Lower lobe of right lung (tissue), 2 donors: Measurements from ENCODE around the gene UGT2A1. TPM values are rescaled to one million over a fixed set of nuclear protein-coding genes. Genes with fewer than 3 reads are reported as not detected.

Experiments
- ATAC-seq, 2 donors: fragments of 200-7000 bp; cut with Tn5 transposase; one replicate each; pipeline ENCODE4 v1.9.1; 2020 to 2022; ENCODE audit warnings: mild to moderate bottlenecking in 2 of 2, moderate library complexity in 2 of 2
- DNase-seq: peaks from one replicate; pipeline ENCODE4 v3.0.0-alpha.2; 2020
- H3K27ac ChIP-seq: fragments of 200-600 bp; one replicate; pipeline ENCODE4 v1.8.0; 2022
- H3K27me3 ChIP-seq: fragments of 200-600 bp; one replicate; pipeline ENCODE4 v1.8.0; 2022; ENCODE audit warnings: low read depth
- H3K36me3 ChIP-seq: fragments of 200-600 bp; one replicate; pipeline ENCODE4 v1.8.0; 2022; ENCODE audit warnings: mild to moderate bottlenecking
- H3K4me1 ChIP-seq: fragments of 200-600 bp; one replicate; pipeline ENCODE4 v1.8.0; 2022
- H3K4me3 ChIP-seq: fragments of 200-600 bp; one replicate; pipeline ENCODE4 v1.8.0; 2022; ENCODE audit warnings: mild to moderate bottlenecking
- H3K9me3 ChIP-seq: fragments of 200-600 bp; one replicate; pipeline ENCODE4 v1.8.0; 2022
- intact Hi-C: fragments of 100-400 bp; cut with DNase I; formaldehyde crosslinking; loops from one replicate; pipeline ENCODE4 v1.11.0; 2022
- total RNA-seq: library from RNA; stranded (reverse); fragmentation: NEBNext Ultra II Directional; extraction: Animal tissue kit (Norgen Biotek cat#: 25700); gene quantifications from one replicate; pipeline ENCODE4 v1.2.1, GENCODE V29; 2021
- TF ChIP-seq, protein P1 (sequence below): fragments of 200-600 bp; IDR thresholded peaks from one replicate; pipeline ENCODE4 v1.8.0; 2022; ENCODE audit warnings: antibody characterized with exemption, mild to moderate bottlenecking
- donor health status: DM: no; HTN: yes; CAD: no; lungs with severe emphysema.

UGT2A1 gene
- total RNA-seq, 1 donor from 2014 or later, result not detected

DNA sequence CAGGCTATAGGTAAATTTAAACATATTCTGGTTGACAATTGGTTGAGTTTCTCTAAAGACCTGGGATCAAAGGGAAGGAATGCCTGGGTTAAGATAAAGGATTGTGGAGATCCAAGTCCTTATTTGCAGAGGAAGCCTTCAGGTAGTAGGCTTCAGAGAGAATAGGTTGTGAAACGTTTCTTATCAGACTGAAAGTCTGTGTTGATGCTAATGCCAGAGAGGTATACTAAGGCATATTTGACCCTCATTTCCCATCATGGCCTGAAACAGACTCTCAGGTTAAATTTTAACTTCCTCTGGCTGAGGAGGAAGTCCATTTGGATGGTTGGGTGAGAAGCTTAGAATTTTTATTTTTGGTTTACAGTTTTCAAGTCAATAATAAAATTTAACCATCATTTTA lies 61.7 kb downstream of the UGT2A1 start:
- Histone ChIP-seq H3K4me3 (no peak overlapping the region), H3K4me1 (no peaks in the 10 kb centered on the region), H3K36me3 (no peaks in the 10 kb centered on the region), H3K9me3 (no peaks in the 10 kb centered on the region), H3K27ac (no peak overlapping the region), H3K27me3 (no peaks in the 10 kb centered on the region)
- no peak for DNase-seq
- TF ChIP-seq, protein P1, sequence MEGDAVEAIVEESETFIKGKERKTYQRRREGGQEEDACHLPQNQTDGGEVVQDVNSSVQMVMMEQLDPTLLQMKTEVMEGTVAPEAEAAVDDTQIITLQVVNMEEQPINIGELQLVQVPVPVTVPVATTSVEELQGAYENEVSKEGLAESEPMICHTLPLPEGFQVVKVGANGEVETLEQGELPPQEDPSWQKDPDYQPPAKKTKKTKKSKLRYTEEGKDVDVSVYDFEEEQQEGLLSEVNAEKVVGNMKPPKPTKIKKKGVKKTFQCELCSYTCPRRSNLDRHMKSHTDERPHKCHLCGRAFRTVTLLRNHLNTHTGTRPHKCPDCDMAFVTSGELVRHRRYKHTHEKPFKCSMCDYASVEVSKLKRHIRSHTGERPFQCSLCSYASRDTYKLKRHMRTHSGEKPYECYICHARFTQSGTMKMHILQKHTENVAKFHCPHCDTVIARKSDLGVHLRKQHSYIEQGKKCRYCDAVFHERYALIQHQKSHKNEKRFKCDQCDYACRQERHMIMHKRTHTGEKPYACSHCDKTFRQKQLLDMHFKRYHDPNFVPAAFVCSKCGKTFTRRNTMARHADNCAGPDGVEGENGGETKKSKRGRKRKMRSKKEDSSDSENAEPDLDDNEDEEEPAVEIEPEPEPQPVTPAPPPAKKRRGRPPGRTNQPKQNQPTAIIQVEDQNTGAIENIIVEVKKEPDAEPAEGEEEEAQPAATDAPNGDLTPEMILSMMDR, result no peak
- ATAC-seq, result no peak
- intact Hi-C loops, result no loop called here

DNA sequence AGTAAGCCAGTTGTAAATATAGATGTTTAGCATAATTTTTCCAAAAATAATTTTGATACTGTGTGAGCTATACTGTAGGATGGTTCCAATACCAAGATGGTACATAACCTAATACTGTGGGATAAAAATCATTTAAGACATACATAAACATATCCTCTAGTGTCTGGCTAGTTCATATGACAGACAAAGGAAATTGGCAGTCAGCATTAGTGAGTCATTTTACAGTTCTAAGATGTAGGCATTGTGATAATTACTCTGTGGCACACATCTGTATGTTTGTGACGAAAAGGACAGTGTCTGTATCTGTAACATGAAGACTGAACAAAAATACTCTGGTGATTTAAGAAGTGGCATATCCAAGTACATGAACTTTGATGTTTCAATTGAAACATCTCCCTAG lies 63.2 kb downstream of the UGT2A1 start:
- DNase-seq (no peak), ATAC-seq (no peak)
- no peak overlapping the region for H3K4me3 ChIP-seq
- no peaks in the 10 kb centered on the region for H3K9me3 ChIP-seq
- intact Hi-C loops, result no loop called here
- H3K27ac ChIP-seq, result no peak overlapping the region
- no peaks in the 10 kb centered on the region for H3K27me3 ChIP-seq
- no peaks in the 10 kb centered on the region for H3K4me1 ChIP-seq
- TF ChIP-seq, protein P1, result no peak
- H3K36me3 ChIP-seq, result no peaks in the 10 kb centered on the region

DNA sequence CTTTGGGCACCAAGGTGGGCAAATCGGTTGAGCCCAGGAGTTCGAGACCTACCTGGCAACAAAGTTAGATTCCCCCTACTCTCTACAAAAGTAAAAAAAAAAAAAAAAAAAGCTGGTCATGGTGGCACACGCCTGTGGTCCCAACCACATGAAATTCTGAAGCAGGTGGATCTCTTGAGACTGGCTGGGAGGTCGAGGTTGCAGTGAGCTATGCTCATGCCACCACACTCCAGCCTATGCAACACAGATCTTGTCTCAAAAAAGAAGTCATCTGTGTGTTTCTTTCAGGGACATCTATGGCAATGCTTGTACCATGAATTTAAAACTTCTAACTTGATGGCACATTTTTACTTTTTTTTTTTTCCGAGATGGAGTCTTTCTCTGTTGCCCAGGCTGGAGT lies 68.9 kb downstream of the UGT2A1 start:
- DNase-seq (no peak), ATAC-seq (no peak)
- TF ChIP-seq, protein P1, result no peak
- intact Hi-C loops, result no loop called here
- Histone ChIP-seq H3K27ac (no peak overlapping the region), H3K27me3 (no peaks in the 10 kb centered on the region), H3K4me1 (no peaks in the 10 kb centered on the region), H3K9me3 (no peaks in the 10 kb centered on the region), H3K36me3 (no peaks in the 10 kb centered on the region), H3K4me3 (no peak overlapping the region)

DNA sequence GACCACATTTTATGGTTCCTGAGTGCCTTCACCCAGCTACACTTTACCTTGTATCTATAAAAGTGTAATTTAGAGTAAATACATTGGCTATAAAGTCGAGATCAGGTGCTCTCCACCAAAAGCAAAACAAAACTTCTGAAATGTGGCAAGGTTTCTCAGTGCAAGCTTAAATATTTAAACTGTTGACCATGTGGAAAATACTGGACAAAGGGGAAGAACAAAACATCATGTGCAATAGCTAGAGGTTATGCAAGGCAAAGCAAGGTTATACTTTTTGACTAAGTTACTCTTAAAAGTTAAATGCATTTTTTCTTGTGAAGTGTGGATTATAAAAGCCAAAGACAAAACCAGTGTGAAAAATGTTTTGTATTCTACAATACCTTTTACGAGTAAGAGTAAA lies 69.5 kb downstream of the UGT2A1 start:
- Histone ChIP-seq H3K27me3 (no peaks in the 10 kb centered on the region), H3K4me3 (no peak overlapping the region), H3K27ac (no peak overlapping the region), H3K4me1 (no peaks in the 10 kb centered on the region), H3K9me3 (no peaks in the 10 kb centered on the region), H3K36me3 (no peaks in the 10 kb centered on the region)
- intact Hi-C loops, result no loop called here
- ATAC-seq (no peak), DNase-seq (no peak)
- TF ChIP-seq, protein P1, result no peak

DNA sequence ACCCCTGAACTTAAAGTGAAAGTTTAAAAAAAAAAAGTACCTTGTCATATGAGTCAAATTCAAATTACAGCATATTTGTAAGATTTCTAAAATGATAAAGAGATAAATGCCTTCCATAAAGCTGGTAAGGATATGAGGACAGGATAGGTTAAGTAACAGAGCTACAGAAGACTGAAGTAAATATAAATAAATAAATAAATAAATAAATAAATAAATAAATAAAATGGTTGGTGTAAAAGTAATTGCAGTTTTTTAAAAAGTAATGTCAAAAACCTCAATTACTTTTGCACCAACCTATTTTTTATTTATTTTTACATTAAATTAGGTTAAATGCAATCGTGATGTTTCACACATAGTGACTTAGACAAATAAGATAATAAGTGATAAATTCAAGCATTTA lies 75.8 kb downstream of the UGT2A1 start:
- Histone ChIP-seq H3K4me3 (no peak overlapping the region), H3K9me3 (no peaks in the 10 kb centered on the region), H3K27me3 (no peaks in the 10 kb centered on the region), H3K27ac (no peak overlapping the region), H3K4me1 (no peaks in the 10 kb centered on the region), H3K36me3 (no peaks in the 10 kb centered on the region)
- intact Hi-C loops, result no loop called here
- no peak for DNase-seq
- TF ChIP-seq, protein P1, result no peak
- ATAC-seq, result no peak
